ENCODE results near the gene PPFIBP2. TPM values are rescaled to one million over a fixed set of nuclear protein-coding genes. Genes with fewer than 3 reads are reported as not detected.
A peak's percentile ranks its signal among the peaks of the same experiment; 100 is the strongest.

PPFIBP2 gene
- total and polyA plus RNA-seq, 10 of the 15 experiments (the other 5 are each of a cell fraction or from before 2014, with no cell fraction given), result 17.3 to 56.3 (median 39.2) TPM

- TF ChIP-seq HSF1 (IDR thresholded peaks at IDR 0.05; ENCODE audit: low read depth, low read length) (0 out of 2 replicates have a peak, but pooled peaks have one; percentile 43), FOXM1 (IDR thresholded peaks at IDR 0.05; ENCODE audit: low read depth, low read length) (peak; percentile 86), MYC (IDR thresholded peaks at IDR 0.05; ENCODE audit: insufficient read depth, insufficient read length, insufficient replicate concordance, low read length, severe bottlenecking) (no peak), ATF3 (IDR thresholded peaks at IDR 0.05; ENCODE audit: borderline replicate concordance, extremely low read depth, low read depth, low read length) (no peak), DPF2 (IDR thresholded peaks at IDR 0.05) (0 out of 2 replicates have a peak, but pooled peaks have one; percentile 27), BRCA1 (IDR thresholded peaks at IDR 0.05; ENCODE audit: low read depth, low read length) (no peak), ZNF384 (IDR thresholded peaks at IDR 0.05; ENCODE audit: borderline replicate concordance, low read depth, low read length) (no peak), MEF2A (IDR thresholded peaks at IDR 0.05; ENCODE audit: insufficient read depth, low read depth, low read length) (0 out of 2 replicates have a peak, but pooled peaks have one; percentile 53), CHD2 (IDR thresholded peaks at IDR 0.05; ENCODE audit: borderline replicate concordance, low read depth, low read length) (peak; percentile 56; the same call in 1 of the 2 replicates), CBFB (IDR thresholded peaks at IDR 0.05; ENCODE audit: low read depth) (peak; percentile 73; the same call in 1 of the 2 replicates), IKZF2 (IDR thresholded peaks at IDR 0.05) (peak in 1 of 2 experiments; percentile 62; a peak in 3 of 4 replicates), SRF (IDR thresholded peaks at IDR 0.05; ENCODE audit: low read depth in 2 of 2, low read length in 2 of 2) (no peak), PML (IDR thresholded peaks at IDR 0.05; ENCODE audit: low read length) (0 out of 2 replicates have a peak, but pooled peaks have one; percentile 47), PRDM15 (CRISPR knock-in tag; IDR thresholded peaks at IDR 0.05) (no peak), SPI1 (IDR thresholded peaks at IDR 0.05; ENCODE audit: borderline replicate concordance, insufficient read depth, low read depth, low read length) (peak; percentile 39; the same call in 1 of the 2 replicates), SMAD1 (IDR thresholded peaks at IDR 0.05; ENCODE audit: low read depth, partially characterized antibody) (no peak), IKZF1 (conservative IDR thresholded peaks at IDR 0.05) (peak; percentile 54; the same call in 1 of the 2 replicates), NFYA (IDR thresholded peaks at IDR 0.05; ENCODE audit: borderline replicate concordance, low read depth, low read length) (no peak), TCF3 (IDR thresholded peaks at IDR 0.05; ENCODE audit: borderline replicate concordance, insufficient read depth, low read depth, low read length) (peak; percentile 92), CBX5 (IDR thresholded peaks at IDR 0.05; ENCODE audit: low read depth) (0 out of 2 replicates have a peak, but pooled peaks have one; percentile 55), SIN3A (IDR thresholded peaks at IDR 0.05; ENCODE audit: low read depth, low read length) (no peak), SMC3 (IDR thresholded peaks at IDR 0.05; ENCODE audit: borderline replicate concordance, low read length) (no peak), CREB1 (IDR thresholded peaks at IDR 0.05; ENCODE audit: low read depth) (peak; percentile 44; the same call in 1 of the 2 replicates), TCF12 (IDR thresholded peaks at IDR 0.05; ENCODE audit: low read depth, low read length) (peak; percentile 94)
Measured at GRCh38 chr11:7671347-7672215, 157.8 kb downstream of the PPFIBP2 start (continued).

Measured in GM12878 (cell line).